IMR-90 (cell line): ENCODE data around the gene WDR1. TPM values are rescaled to one million over a fixed set of nuclear protein-coding genes. Genes with fewer than 3 reads are reported as not detected.
"Not testable (repeated sequence)": the region's sequence is repeated elsewhere in the genome, so short reads cannot be mapped to it uniquely, and the experiment has no call there.

Experiments
- ATAC-seq: fragments of 200-7000 bp; cut with Tn5 transposase; 2 replicates; pipeline ENCODE4 v1.9.1; 2020; ENCODE audit warnings: low read depth, mild to moderate bottlenecking, moderate library complexity
- BruUV-seq: library from RNA; stranded (reverse); fragments of 400-500 nt; replicated peaks from 2 replicates; lab custom pipeline; 2021; lab: Mats Ljungman, UMichigan
- CTCF ChIA-PET: fragments of 300-600 bp; formaldehyde crosslinking; extraction: SDS; loops from one replicate; lab custom pipeline; 2021; ENCODE audit warnings: antibody characterized with exemption; lab: Yijun Ruan, JAX
- POLR2A ChIA-PET: fragments of 300-600 bp; sonication (Branson Sonifier 250); formaldehyde crosslinking; loops from one replicate; lab custom pipeline; 2022; ENCODE audit warnings: antibody characterized with exemption; ENCODE audit not compliant: unreplicated experiment; lab: Charles Lee
- DNase-seq: peaks from one replicate; pipeline ENCODE4 v3.0.0; 2013
- H2AFZ ChIP-seq: replicated peaks from 2 replicates; pipeline ENCODE3; 2013; ENCODE audit warnings: low read length, mild to moderate bottlenecking; ENCODE audit not compliant: poor library complexity
- H2AK5ac ChIP-seq: 2 replicates; pipeline ENCODE4 v1.6.1; 2013; ENCODE audit warnings: low read depth, low read length, inconsistent platforms
- H2AK9ac ChIP-seq: replicated peaks from 2 replicates; pipeline ENCODE3; 2013; ENCODE audit warnings: mild to moderate bottlenecking, low read depth, low read length, moderate library complexity; ENCODE audit not compliant: poor library complexity
- H2BK120ac ChIP-seq: 2 replicates; pipeline ENCODE4 v1.6.1; 2013; ENCODE audit warnings: low read depth, low read length, inconsistent platforms
- H2BK15ac ChIP-seq: 3 replicates; pipeline ENCODE4 v1.6.1; 2013; ENCODE audit warnings: low read depth, low read length, inconsistent platforms
- H2BK20ac ChIP-seq: 2 replicates; pipeline ENCODE4 v1.6.1; 2013; ENCODE audit warnings: low read depth, mild to moderate bottlenecking, inconsistent platforms, low read length, moderate library complexity
- H2BK5ac ChIP-seq: 2 replicates; pipeline ENCODE4 v1.6.1; 2013; ENCODE audit warnings: mild to moderate bottlenecking, low read depth, low read length, inconsistent platforms; ENCODE audit not compliant: poor library complexity, severe bottlenecking
- H3K14ac ChIP-seq: replicated peaks from 2 replicates; pipeline ENCODE4 v1.6.1; 2013; ENCODE audit warnings: low read depth, low read length, inconsistent platforms
- H3K18ac ChIP-seq: 2 replicates; pipeline ENCODE4 v1.6.1; 2013; ENCODE audit warnings: low read depth, low read length, control low read depth
- H3K23ac ChIP-seq: 2 replicates; pipeline ENCODE4 v1.6.1; 2013; ENCODE audit warnings: low read depth, low read length, inconsistent platforms
- H3K27ac ChIP-seq: 2 replicates; pipeline ENCODE4 v1.5.1; 2013; ENCODE audit warnings: mild to moderate bottlenecking, control low read depth, low read length; ENCODE audit not compliant: insufficient read depth
- H3K27me3 ChIP-seq: 2 replicates; pipeline ENCODE4 v1.6.1; 2013; ENCODE audit warnings: low read length; ENCODE audit not compliant: control insufficient read depth, insufficient read depth
- H3K36me3 ChIP-seq: 2 replicates; pipeline ENCODE4 v1.6.1; 2013; ENCODE audit warnings: low read length, mixed read lengths; ENCODE audit not compliant: control insufficient read depth, insufficient read depth
- H3K4ac ChIP-seq: 2 replicates; pipeline ENCODE4 v1.6.1; 2013; ENCODE audit warnings: low read depth, low read length, inconsistent platforms
- H3K4me1 ChIP-seq: 2 replicates; pipeline ENCODE4 v1.6.1; 2013; ENCODE audit warnings: low read length, mixed read lengths; ENCODE audit not compliant: control insufficient read depth, insufficient read depth
- H3K4me2 ChIP-seq: 2 replicates; pipeline ENCODE4 v1.6.1; 2013; ENCODE audit warnings: low read depth, mild to moderate bottlenecking, control low read depth, low read length, moderate library complexity
- H3K4me3 ChIP-seq: 2 replicates; pipeline ENCODE4 v1.5.1; 2013; ENCODE audit warnings: low read depth, mild to moderate bottlenecking, control low read depth, low read length, moderate library complexity; ENCODE audit not compliant: insufficient read depth
- H3K56ac ChIP-seq: 2 replicates; pipeline ENCODE4 v1.6.1; 2013; ENCODE audit warnings: low read length, inconsistent platforms; ENCODE audit not compliant: insufficient read depth; ENCODE audit errors: extremely low read depth
- H3K79me1 ChIP-seq, 2 experiments: 2 replicates each; pipeline ENCODE4 v1.6.1; 2013; ENCODE audit warnings: low read length in 2 of 2, inconsistent platforms in 1 of 2, low read depth in 1 of 2
- H3K9ac ChIP-seq: 2 replicates; pipeline ENCODE4 v1.6.1; 2013; ENCODE audit warnings: low read depth, low read length, control low read depth
- H3K9me1 ChIP-seq: 2 replicates; pipeline ENCODE4 v1.6.1; 2013; ENCODE audit warnings: low read length, inconsistent platforms; ENCODE audit not compliant: insufficient read depth
- H3K9me3 ChIP-seq: 2 replicates; pipeline ENCODE4 v1.6.1; 2013; ENCODE audit warnings: low read length; ENCODE audit not compliant: control insufficient read depth, insufficient read depth
- H4K20me1 ChIP-seq: 2 replicates; pipeline ENCODE4 v1.6.1; 2013; ENCODE audit warnings: low read length, inconsistent platforms; ENCODE audit not compliant: insufficient read depth
- H4K5ac ChIP-seq: 2 replicates; pipeline ENCODE4 v1.6.1; 2013; ENCODE audit warnings: mild to moderate bottlenecking, low read depth, low read length, control low read depth
- H4K8ac ChIP-seq, 2 experiments: 2 replicates each; pipeline ENCODE4 v1.6.1; 2013; ENCODE audit warnings: low read depth in 2 of 2, low read length in 2 of 2, control low read depth in 1 of 2, inconsistent platforms in 1 of 2
- H4K91ac ChIP-seq: 2 replicates; pipeline ENCODE4 v1.6.1; 2013; ENCODE audit warnings: low read depth, low read length, inconsistent platforms; ENCODE audit not compliant: insufficient read depth
- WGBS, 2 experiments: methylation state at CpG; one replicate each; pipeline versions ENCODE4 v1.1.5 to v1.1.7; 2013; ENCODE audit warnings: missing lambda C conversion rate in 2 of 2; ENCODE audit not compliant: insufficient read length in 1 of 2; ENCODE audit errors: extremely low coverage in 2 of 2; 5-methylcytosine and 5-hydroxymethylcytosine counted together
- dilution Hi-C: fragments of 300-500 bp; cut with HindIII; formaldehyde crosslinking; loops from one replicate; pipeline ENCODE4 v1.14.3; 2018; ENCODE audit warnings: low sequenced_read_pairs; ENCODE audit not compliant: unreplicated experiment
- in situ Hi-C: fragments of 300-500 bp; cut with MboI; formaldehyde crosslinking; loops from 3 replicates; pipeline ENCODE4 v1.14.3; 2019; ENCODE audit warnings: low sequenced_read_pairs, inconsistent platforms, mixed read lengths
- intact Hi-C: fragments of 100-400 bp; cut with micrococcal nuclease; formaldehyde crosslinking; loops from 2 replicates; pipeline ENCODE4 v1.10.0; 2022
- polyA plus RNA-seq, 3 experiments: library from polyadenylated mRNA; depleted of rRNA; stranded (reverse); fragments of >200 nt; gene quantifications; 2 replicates each; pipeline ENCODE4 v1.2.3, GENCODE V29; 2012; ENCODE audit warnings: low replicate concordance in 1 of 3
- total RNA-seq: library from RNA; depleted of rRNA; stranded (reverse); fragments of >200 nt; gene quantifications from 2 replicates; pipeline ENCODE4 v1.2.3, GENCODE V29; 2012

Gene WDR1
- total and polyA plus RNA-seq, 2 of the 4 experiments (the other 2 are of a cell fraction) = 725 to 992 TPM

DNA sequence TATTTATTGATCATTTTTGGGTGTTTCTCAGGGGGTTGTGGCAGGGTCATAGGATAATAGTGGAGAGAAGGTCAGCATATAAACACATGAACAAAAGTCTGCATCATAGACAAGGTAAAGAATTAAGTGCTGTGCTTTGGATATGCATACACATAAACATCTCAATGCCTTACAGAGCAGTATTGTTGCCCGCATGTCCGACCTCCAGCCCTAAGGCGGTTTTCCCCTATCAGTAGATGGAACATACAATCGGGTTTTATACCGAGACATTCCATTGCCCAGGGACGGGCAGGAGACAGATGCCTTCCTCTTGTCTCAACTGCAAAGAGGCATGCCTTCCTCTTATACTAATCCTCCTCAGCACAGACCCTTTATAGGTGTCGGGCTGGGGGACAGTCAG, 10.9 kb upstream of the WDR1 start:
- H3K56ac ChIP-seq, BruUV-seq, H4K5ac ChIP-seq, H2AK9ac ChIP-seq, H3K36me3 ChIP-seq, H2AFZ ChIP-seq, H2BK20ac ChIP-seq, H4K91ac ChIP-seq, DNase-seq, H3K4me3 ChIP-seq, ATAC-seq, H3K9me3 ChIP-seq, H2BK5ac ChIP-seq, CTCF ChIA-PET, dilution Hi-C loops, intact Hi-C loops, H3K14ac ChIP-seq, H3K4me1 ChIP-seq, in situ Hi-C loops, H3K18ac ChIP-seq, H3K79me1 ChIP-seq, H3K27ac ChIP-seq, H3K23ac ChIP-seq, H3K4ac ChIP-seq, H4K8ac ChIP-seq, H2AK5ac ChIP-seq, H3K9ac ChIP-seq, POLR2A ChIA-PET, H2BK15ac ChIP-seq, H4K20me1 ChIP-seq, H2BK120ac ChIP-seq, H3K4me2 ChIP-seq, H3K9me1 ChIP-seq: not testable (repeated sequence)
- no CpG with 5 or more reads among the region's 7 CpGs for WGBS, 2 experiments
- peaks cover 26% of the 10 kb centered on the region for H3K27me3 ChIP-seq
